Ishikawa (cell line): Measurements from ENCODE around the gene CCDC92B.

ENCODE experiments used
- CEBPB ChIP-seq: IDR thresholded peaks from 2 replicates; pipeline ENCODE4 v1.6.1; 2012
- CREB1 ChIP-seq: IDR thresholded peaks from 2 replicates; pipeline ENCODE4 v1.6.1; 2012; ENCODE audit warnings: low read depth
- EGR1 ChIP-seq: IDR thresholded peaks from 2 replicates; pipeline ENCODE4 v1.6.1; 2012
- EP300 ChIP-seq: IDR thresholded peaks from 2 replicates; pipeline ENCODE4 v1.6.1; 2012; ENCODE audit warnings: borderline replicate concordance
- FOXM1 ChIP-seq: IDR thresholded peaks from 2 replicates; pipeline ENCODE4 v1.6.1; 2012; ENCODE audit warnings: low read depth, borderline replicate concordance
- NFIC ChIP-seq: IDR thresholded peaks from 2 replicates; pipeline ENCODE4 v1.6.1; 2012
- RAD21 ChIP-seq: IDR thresholded peaks from 2 replicates; pipeline ENCODE4 v1.6.1; 2012; ENCODE audit warnings: low read depth
- TAF1 ChIP-seq: IDR thresholded peaks from 2 replicates; pipeline ENCODE4 v1.6.1; 2012; ENCODE audit warnings: low read depth, mild to moderate bottlenecking
- TCF12 ChIP-seq: IDR thresholded peaks from 2 replicates; pipeline ENCODE4 v1.6.1; 2012; ENCODE audit warnings: low read depth
- TEAD4 ChIP-seq: IDR thresholded peaks from 2 replicates; pipeline ENCODE4 v1.6.1; 2012
- YY1 ChIP-seq: IDR thresholded peaks from 2 replicates; pipeline ENCODE4 v1.6.1; 2012; ENCODE audit warnings: low read depth
- ZBTB7A ChIP-seq: IDR thresholded peaks from 2 replicates; pipeline ENCODE4 v1.6.1; 2012; ENCODE audit warnings: low read depth
- TF ChIP-seq, protein P1 (sequence below): IDR thresholded peaks from 2 replicates; pipeline ENCODE4 v1.6.1; 2012
- TF ChIP-seq, protein P2 (sequence below): IDR thresholded peaks from 2 replicates; pipeline ENCODE4 v1.6.1; 2012
- TF ChIP-seq, protein P3 (sequence below): IDR thresholded peaks from 2 replicates; pipeline ENCODE4 v1.6.1; 2012; ENCODE audit warnings: low read depth, mild to moderate bottlenecking

CCDC92B gene

GRCh38 chr17:2783310-2784030 is 34.0 kb upstream of the CCDC92B start:
- TF ChIP-seq ZBTB7A (no peak), EP300 (no peak), YY1 (no peak), FOXM1 (no peak)
- TF ChIP-seq, protein P1, sequence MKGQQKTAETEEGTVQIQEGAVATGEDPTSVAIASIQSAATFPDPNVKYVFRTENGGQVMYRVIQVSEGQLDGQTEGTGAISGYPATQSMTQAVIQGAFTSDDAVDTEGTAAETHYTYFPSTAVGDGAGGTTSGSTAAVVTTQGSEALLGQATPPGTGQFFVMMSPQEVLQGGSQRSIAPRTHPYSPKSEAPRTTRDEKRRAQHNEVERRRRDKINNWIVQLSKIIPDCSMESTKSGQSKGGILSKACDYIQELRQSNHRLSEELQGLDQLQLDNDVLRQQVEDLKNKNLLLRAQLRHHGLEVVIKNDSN, result no peak
- TF ChIP-seq, protein P2, sequence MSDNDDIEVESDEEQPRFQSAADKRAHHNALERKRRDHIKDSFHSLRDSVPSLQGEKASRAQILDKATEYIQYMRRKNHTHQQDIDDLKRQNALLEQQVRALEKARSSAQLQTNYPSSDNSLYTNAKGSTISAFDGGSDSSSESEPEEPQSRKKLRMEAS, result no peak
- TF ChIP-seq, protein P3, sequence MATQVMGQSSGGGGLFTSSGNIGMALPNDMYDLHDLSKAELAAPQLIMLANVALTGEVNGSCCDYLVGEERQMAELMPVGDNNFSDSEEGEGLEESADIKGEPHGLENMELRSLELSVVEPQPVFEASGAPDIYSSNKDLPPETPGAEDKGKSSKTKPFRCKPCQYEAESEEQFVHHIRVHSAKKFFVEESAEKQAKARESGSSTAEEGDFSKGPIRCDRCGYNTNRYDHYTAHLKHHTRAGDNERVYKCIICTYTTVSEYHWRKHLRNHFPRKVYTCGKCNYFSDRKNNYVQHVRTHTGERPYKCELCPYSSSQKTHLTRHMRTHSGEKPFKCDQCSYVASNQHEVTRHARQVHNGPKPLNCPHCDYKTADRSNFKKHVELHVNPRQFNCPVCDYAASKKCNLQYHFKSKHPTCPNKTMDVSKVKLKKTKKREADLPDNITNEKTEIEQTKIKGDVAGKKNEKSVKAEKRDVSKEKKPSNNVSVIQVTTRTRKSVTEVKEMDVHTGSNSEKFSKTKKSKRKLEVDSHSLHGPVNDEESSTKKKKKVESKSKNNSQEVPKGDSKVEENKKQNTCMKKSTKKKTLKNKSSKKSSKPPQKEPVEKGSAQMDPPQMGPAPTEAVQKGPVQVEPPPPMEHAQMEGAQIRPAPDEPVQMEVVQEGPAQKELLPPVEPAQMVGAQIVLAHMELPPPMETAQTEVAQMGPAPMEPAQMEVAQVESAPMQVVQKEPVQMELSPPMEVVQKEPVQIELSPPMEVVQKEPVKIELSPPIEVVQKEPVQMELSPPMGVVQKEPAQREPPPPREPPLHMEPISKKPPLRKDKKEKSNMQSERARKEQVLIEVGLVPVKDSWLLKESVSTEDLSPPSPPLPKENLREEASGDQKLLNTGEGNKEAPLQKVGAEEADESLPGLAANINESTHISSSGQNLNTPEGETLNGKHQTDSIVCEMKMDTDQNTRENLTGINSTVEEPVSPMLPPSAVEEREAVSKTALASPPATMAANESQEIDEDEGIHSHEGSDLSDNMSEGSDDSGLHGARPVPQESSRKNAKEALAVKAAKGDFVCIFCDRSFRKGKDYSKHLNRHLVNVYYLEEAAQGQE, result no peak

GRCh38 chr17:2782055-2782454 is 32.6 kb upstream of the CCDC92B start:
- no peak for TF ChIP-seq FOXM1

GRCh38 chr17:2780931-2781454 is 31.5 kb upstream of the CCDC92B start:
- TF ChIP-seq EGR1 (no peak), NFIC (no peak), YY1 (no peak), ZBTB7A (no peak), RAD21 (no peak)
- TF ChIP-seq, protein P1, result no peak
- TF ChIP-seq, protein P3, result no peak
- TF ChIP-seq, protein P2, result no peak

DNA sequence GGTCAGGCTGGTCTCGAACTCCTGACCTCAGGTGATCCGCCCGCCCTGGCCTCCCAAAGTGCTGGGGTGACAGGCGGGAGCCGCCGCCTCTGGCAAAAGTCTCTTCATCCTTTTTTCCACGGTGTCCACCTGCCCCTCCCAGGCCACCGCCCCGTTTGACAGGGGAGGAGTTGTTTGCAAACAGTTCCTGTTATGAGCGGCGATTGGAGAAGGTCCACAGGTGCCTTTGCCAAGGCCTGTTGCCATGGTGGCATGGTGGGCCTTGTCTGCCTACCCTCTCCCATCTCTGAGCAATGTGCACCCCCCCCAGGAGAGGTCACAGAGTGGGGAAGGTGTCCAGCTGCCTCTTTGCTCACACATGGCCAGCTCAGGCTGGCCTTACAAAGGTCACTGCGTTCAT is 30.8 kb upstream of the CCDC92B start:
- TF ChIP-seq, protein P2, result no peak
- TF ChIP-seq TAF1, result no peak
- TF ChIP-seq, protein P1, result no peak

GRCh38 chr17:2779545-2779944 is 30.1 kb upstream of the CCDC92B start:
- TF ChIP-seq TAF1 (no peak), EP300 (no peak), ZBTB7A (no peak), FOXM1 (no peak), CEBPB (no peak), TEAD4 (no peak), EGR1 (no peak), NFIC (no peak), RAD21 (no peak), TCF12 (no peak), YY1 (no peak)
- TF ChIP-seq, protein P2, result no peak
- TF ChIP-seq, protein P1, result no peak

DNA sequence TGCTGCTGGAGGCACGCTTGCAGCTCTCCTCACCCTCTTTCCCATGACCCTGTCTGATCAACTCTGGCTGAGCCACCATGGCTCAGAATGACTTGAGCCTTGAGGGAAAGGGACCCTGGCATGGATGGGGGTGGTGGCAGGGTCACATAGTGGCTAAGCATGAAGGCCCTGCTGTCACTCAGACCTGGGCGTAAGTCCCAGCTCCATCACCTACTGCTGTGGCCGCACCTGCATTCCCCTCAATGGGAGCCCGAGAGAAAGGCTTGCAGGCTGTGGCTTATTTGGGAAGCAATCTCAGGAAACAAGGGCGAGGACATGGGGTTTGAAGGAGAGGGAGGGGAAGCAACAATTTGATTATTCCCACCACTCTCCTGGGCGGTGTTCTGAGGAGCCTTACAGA is 29.0 kb upstream of the CCDC92B start:
- TF ChIP-seq, protein P3, result no peak
- no peak for TF ChIP-seq ZBTB7A
- TF ChIP-seq CREB1, result no peak
- no peak for TF ChIP-seq TCF12
- TF ChIP-seq RAD21, result no peak
- TF ChIP-seq, protein P2, result no peak
- no peak for TF ChIP-seq YY1
- TF ChIP-seq, protein P1, result no peak
- no peak for TF ChIP-seq EP300
- no peak for TF ChIP-seq EGR1
- no peak for TF ChIP-seq NFIC
- no peak for TF ChIP-seq FOXM1
- no peak for TF ChIP-seq CEBPB
- no peak for TF ChIP-seq TEAD4
- TF ChIP-seq TAF1, result no peak
